Cerebellar nuclear complex (tissue), 1 donor: ENCODE measurements around the gene KIAA0586.
"Not testable (repeated sequence)": the region's sequence is repeated elsewhere in the genome, so short reads cannot be mapped to it uniquely, and the experiment has no call there.

Experiments used
- DNase-seq, 2 experiments: peaks; one replicate each; lab custom pipeline; 2025; lab: John Stamatoyannopoulos, UW

KIAA0586 gene

DNA sequence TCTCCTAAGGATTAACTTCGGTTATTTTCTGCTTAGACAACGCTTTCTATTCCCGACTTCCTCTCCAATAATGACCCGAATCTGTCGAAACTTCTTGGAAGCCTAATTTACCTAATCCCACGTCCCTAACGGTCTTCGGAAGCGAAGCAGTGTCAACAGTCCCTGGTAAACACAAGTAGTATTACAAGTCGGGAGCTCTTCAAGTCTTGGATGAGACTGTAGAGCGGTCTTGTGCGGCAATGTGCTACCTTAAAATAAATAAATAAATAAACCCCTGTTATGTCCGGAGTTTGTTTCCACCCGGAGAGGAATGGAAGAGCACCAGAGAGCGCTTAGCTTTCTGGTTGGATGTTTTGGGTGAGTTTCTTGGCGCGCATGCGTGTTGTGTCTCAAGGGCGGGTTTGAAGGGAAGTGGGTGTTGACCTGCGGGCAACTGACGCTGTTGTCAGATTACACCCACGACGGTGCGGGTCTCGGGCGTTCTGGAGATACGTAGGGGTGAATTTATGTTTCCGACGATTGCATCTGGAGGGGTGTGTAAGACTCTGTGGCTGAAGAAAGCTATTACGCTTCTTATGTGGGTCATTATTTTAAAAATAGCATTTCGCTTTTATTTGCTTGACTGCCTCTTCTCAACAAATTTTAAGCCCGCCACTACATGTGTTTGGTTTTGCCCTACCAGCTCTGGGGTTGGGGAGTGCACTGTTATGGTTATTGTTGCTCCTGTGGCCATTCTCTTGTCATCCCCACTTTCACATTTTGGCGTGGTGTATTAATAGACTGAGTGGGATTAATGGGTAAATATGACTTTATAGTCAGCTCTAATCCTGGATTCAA, at the start of gene KIAA0586, which contains the start of gene TIMM9:
Gene KIAA0586 (plus strand): TSS at position 439 of the 837 bp plus-strand sequence. CDS start 546 bp downstream, outside the sequence.
Gene TIMM9 (minus strand): TSS at position 251 of the 837 bp plus-strand sequence. CDS start 15,586 bp downstream, outside the sequence.
- DNase-seq = peak; percentile 20 to 78

DNA sequence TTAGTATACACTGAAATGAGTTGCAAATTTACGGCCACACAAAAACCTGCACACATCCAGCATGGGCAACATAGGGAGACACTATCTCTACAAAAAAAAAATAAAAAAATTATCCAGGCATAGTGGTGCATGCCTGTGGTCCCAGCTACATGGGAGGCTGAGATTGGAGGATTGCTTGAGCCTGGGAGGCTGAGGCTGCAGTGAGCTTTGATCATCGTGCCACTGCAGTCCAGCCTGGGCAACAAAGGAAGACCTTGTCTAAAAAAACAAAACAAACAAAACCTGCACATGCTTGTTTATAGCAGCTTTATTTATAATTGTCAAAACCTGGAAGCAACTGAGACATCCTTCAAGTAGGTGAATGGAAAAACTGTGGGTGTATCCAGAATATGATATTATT, 36.7 kb upstream of the KIAA0586 start:
- DNase-seq = no peak

DNA sequence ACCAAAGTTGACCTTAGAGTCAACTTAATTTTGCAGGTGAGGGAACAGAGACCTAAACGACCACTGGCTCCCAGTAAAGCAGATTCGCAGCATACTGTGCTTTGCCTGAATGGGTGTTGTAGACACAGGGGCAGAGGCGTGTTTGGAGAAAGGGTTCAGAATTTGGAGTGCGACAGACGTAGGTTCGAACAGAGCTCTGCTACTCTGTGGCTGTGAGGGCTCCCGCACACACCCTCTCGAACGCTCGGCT, 32.0 kb upstream of the KIAA0586 start:
- DNase-seq = no peak

DNA sequence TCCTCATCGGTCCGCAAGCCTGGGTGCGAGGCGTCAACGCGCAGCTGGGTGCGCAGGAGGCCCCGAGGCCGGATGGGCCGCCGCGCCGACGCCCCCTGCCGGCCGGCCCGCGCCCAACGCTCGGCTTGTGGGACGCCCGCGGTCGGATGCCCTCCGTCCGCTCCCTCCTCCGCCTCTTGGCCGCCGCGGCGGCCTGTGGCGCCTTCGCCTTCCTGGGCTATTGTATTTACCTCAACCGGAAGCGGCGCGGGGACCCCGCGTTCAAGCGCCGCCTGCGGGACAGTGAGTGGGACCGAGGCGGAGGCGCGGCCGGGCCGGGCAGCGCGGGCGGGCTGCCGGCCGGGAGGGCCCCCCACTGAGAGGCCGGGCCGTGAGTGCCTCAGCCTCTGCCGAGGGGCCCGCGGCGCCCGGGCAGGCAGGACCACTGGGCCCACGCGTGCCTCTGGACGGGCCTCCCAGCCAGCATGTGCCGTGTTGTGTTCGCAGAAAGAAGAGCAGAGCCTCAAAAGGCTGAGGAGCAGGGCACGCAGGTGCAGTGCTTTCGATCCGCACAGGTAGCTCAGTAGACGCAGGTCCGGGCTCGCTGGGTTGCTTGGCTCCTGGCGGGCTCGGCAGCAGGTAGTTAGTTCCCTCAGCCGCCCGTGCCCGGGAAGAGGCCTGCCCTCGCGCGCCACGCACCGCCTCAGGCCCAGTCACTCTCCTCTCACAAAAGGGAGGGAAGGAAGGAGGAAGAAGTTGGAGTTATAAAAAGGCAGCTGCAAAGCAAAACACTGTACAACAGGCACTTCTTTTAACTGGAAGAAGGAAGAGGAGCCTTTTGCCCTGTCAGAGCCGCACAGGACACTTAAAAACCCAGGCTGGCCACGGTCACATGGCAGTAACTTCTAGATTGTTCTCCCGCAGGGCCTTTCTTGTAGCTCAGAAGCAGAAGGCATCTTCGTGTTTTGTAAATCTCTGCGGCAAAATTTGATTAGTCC, 31.4 kb upstream of the KIAA0586 start, which contains the start of gene TOMM20L:
Gene TOMM20L (plus strand): TSS at position 119 of the 977 bp plus-strand sequence. CDS start 28 bp downstream, at position 147.
- no peak for DNase-seq

DNA sequence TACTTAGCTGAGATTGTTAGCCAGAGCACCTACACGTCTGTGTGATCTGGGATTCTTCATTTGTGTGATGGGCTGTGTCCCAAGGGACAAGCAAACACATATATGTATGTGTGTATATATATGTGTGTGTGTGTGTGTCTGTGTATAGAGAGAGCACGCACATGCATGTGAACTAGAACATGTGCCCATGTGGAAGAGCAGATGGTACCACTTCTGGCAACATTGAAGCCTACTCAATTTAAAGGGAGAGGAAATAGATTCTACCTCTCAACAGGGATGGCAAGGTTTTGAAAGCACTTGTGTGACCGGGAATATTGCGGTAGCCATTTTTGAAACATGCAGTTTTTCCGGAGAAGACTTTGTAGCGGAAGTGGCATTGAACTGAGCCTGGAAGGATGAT, 30.4 kb upstream of the KIAA0586 start:
- no peak for DNase-seq

DNA sequence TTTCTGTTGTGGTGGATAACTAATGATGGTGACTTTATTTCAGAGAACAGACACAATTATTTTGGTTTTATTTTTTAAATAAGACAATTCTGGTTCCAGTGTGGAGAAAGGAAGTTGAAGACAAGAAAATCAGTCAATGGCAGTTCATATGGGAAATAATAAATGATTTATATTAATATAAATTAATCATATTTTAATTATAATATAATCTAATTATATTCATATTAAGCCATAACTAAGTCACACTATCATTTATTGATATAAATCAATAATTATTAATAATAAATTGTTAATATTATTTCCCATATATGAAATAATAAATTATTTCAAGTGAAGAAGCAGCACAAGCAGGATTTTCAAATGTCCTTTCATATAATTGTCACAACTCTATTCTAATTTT, 29.0 kb upstream of the KIAA0586 start:
- DNase-seq = no peak

DNA sequence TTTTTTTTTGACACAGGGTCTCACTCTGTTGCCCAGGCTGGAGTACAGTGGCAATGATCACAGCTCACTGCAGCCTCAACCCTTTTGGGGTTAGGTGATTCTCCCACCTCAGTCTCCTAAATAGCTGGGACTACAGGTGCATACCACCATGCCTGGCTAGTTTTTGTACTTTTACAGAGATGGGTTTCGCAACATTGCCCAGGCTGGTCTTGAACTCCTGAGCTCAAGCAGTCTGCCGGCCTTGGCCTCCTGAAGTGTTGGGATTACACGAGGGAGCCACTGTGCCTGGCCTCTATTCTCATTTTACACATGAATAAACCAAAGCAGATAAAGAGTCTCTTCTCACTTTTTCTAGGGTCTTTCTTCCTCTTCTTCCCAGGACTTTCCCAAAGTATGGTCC, 28.6 kb upstream of the KIAA0586 start:
- no peak for DNase-seq

DNA sequence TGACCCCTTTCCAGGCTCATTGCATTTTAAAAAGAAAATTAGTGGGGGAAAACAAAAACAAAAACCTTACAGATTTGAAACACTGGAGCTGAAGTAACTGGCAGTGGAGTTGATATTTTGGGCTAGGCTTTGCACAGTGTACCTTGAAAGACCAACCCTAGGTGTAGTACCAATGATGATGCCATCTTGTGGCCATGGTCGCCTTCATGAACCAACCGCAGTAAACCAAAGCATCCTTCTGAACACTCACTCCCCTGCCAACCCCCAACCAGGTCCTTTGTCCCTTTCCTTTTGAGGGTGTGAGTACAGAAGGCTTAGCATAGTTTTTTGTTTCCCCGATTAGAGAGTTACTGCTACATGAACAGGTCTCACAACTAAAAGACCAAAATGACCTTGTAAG, 25.9 kb upstream of the KIAA0586 start:
- no peak for DNase-seq

DNA sequence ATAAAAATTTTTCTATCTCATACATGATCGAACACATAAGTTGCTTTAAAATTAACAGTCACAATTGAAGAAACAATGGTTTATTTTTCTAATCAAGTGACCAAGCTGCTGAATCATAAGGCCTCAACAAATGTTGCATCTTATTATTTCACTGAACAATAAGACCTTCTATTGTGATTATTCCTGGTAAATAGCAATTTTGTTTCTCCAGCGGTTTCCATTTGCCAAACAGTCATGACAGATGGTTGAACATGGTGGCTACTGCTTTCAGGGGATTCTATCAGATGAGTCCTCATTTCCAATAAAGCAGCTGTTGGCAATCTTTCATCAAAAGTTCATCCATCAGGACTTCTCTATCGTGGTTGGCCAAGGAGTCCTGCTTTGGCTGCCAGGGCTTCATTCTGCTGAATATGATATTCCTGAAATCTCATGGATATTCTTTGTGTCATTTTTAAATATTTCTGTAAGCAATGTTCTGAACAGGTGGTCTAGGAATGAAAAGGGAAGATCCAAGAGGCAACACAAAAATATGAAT, 18.8 kb upstream of the KIAA0586 start:
- DNase-seq = no peak

DNA sequence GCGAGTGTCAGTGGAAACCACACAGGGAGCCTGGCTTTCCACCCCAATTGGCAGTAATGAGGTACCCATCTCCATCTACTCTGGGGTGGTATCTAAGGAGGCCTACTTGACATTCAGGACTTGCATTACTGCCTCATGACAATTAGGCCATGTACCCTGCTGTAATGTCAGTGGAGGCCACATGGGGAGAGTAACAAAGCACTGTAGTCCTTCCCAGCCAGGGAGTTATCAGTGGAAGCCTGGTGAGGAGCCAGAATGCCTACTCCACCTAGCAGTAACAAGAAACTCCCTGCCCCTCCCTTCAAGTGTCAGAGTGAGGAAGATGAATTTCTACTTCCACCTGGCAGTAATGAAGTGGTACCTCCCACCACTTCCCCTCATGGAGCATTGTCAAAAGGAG, 12.7 kb upstream of the KIAA0586 start:
- DNase-seq = no peak

DNA sequence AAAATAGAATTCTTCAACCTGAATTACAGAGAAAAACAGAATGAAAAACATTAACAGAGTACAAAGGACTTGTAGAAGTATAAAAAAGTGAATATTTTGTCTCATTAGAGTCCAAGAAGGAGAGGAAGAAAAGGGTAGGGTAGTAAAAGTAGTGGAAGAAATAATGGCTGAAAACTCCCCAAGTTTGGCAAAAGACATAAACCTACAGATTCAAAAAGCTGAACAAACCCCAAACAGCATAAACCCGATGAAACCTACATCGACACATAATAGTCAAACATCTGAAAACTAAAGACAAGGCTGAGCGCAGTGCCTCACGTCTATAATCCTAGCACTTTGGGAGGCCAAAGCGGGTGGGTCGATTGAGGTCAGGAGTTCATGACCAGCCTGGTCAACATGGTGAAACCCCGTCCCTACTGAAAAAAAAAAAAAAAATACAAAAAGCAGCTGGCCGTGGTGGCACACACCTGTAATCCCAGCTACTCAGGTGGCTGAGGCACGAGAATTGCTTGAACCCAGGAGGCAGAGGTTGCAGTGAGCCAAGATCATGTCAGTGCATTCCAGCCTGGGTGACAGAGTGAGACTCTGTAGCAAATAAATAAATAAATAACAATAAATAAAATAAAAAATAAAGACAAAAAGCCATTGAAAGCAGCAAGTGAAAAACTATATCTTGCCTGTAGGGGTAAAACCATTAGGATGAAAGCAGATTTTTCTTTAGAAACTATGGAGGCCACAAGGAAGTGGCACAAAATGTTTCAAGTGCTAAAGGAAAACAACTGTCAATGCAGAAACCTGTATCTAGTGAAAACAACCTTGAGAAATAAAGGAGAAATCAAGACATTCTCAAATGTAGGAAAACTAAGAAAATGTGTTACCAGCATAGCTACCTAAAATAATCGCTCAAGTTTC, 11.6 kb upstream of the KIAA0586 start:
- no peak for DNase-seq

DNA sequence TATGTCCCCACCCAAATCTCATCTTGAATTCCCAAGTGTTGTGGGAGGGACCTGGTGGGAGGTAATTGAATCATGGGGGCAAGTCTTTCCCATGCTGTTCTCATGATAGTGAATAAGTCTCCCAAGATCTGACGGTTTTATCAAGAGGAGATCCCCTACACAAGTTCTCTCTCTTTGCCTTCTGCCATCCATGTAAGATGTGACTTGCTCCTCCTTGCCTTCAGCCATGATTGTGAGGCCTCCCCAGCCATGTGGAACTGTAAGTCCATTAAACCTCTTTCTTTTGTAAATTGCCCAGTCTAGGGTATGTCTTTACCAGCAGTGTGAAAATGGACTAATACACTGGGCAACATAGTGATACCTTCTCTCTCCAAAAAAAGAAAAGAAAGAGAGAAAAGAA, 10.6 kb upstream of the KIAA0586 start:
- not testable (repeated sequence) for DNase-seq

DNA sequence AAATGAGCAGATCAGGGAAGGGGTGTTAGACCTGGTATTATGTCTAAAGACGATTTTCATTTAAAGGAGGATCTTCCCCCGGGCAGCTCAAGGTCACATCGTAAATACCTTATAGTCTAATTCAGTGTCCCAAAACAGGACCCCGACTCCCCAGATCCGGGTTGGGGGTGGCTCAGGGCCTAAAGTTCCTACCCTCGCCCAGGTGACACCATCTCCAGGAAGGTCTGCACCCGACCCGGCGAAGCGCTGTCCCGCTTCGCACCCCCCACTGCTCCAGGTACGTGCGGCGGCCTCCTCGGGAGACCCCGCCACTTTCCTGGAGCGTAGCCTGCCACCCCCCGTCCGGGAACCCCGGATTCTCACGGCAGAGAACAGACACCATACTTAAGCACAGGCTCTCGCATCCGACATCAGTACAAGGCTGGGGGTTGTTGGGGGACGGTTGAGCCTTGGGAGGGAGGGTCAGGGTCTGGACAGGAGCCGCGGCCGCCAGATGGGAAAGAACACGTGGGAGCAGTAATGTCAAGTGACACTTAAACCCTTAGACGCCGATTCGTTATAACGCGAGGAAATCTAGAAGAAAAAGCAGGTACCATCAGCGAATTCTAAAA, 744 bp upstream of the KIAA0586 start:
- peak in 1 of 2 experiments; percentile 32 for DNase-seq

DNA sequence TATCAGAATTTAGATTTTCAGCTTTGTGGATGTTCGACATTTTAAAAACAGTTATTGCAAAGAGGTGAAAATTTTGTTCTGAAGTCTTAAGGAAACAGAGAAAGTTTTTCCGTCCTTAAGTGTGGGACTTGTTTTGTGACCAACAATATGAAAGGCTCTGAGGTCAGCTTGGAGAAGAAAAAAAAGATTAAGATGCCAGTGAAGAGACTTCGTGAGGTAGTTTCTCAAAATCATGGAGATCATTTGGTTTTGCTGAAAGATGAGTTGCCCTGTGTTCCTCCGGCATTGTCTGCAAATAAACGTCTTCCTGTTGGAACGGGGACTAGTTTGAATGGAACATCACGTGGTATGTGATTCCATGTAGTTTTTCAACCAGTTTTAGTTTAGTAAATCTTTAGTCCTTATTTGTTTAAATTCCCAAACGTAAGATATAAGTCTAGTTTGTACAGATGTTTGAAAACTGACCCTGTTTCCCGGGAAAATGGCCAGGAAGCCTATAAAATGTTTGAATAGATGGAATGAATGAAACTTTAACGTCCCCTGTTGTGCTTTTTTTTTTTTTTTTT, 682 bp downstream of the KIAA0586 start:
- peak in 1 of 2 experiments; percentile 1 for DNase-seq

DNA sequence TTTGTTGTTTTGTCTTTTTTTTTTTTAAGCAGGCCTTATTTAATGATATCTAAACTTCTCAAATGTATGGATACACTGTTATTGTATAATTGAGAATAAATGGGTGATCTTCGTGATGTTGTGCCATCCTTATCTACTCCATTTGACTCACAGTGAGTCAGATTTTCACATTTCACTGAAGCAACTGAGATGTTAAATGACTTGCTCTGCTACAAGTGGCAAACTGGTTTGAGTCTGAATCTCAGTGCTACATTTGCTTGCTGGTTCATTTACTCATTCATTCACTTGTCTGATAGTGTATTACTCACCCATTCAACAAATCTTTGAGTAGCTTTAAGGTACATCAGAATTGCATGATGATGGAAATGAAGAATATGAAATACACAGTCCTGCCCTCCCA, 2.6 kb downstream of the KIAA0586 start:
- DNase-seq = no peak

DNA sequence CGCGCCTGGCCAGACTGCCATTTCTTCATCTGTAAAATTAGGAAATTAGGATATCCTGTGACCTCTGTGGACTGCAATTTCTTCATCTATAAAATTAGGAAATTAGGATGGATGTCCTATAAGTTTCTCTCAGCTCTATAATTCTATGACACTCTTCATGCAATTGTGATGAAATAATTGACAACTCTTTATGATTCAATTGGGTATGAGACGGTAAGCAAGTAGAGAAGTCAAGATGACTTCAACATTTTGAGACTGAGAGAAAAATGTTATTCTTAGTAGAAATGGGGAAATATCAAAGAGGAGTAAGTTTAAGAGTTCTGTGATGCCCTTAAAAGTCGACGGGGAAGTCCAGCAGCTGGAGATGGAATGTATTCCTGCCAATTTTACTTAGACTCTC, 12.0 kb downstream of the KIAA0586 start:
- no peak for DNase-seq

DNA sequence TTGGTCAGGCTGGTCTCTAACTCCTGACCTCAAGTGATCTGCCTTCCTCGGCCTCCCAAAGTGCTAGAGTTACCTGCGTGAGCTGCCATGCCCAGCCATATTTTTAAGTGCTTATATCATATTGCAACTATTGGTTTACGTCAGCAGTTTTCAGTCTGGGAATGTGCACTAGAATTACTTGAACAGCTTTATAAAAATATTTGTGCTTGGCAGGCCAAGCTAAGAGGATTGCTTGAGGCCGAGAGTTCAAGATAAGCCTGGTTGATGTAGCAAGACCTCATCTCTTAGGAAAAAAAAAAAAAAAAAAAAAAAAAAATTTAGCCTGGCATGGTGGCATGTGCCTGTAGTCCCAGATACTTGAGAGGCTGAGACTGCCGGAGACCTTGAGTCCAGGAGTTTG, 17.1 kb downstream of the KIAA0586 start:
- no peak for DNase-seq

DNA sequence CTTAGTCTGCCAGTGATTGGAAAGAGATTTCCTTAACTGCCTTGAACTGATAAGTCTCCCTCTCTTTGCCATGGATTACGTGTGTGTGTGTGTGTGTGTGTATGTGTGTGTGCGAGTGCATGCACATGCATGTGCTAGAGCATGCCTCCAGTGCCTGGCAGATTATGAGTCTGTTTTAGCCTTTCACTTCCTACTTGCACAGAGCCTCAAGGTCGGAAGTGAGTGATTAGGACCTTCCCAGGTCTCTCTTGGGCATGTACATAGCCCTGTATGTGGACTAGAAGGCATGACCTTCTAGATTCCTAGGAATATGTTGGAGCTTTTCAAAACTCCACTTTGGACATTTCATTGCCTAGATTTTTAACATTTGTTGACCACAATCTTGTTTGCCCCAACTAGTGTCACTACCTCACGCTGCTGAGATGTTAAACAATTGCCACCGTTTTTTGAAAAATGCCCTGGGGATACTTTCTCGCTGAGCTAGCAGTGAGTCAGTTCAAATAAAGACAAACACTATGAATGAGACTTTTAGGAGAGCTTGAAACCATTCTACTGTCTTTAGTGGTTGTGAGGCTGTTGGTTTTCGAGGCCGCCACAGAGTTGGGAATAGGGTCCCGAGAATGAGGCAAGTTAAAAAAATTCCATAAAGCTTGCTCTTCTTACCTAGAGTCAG, 28.2 kb downstream of the KIAA0586 start:
- no peak for DNase-seq

DNA sequence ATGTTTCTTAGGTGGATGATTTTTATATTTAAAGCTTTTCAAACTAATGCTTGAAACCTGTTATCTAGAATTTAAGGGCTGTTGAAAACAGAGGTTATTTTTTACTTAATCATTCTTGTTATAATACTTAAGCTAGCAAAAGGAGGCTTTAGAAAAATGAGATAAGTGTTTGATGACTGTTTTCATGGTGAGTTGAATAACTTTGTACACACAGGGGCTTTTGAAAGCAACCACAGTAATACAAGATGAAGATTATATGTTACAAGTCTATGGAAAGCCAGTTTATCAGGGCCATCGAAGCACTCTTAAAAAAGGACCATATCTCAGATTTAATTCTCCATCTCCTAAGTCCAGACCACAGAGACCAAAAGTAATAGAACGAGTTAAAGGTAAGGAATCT, 33.3 kb downstream of the KIAA0586 start:
- DNase-seq = no peak

DNA sequence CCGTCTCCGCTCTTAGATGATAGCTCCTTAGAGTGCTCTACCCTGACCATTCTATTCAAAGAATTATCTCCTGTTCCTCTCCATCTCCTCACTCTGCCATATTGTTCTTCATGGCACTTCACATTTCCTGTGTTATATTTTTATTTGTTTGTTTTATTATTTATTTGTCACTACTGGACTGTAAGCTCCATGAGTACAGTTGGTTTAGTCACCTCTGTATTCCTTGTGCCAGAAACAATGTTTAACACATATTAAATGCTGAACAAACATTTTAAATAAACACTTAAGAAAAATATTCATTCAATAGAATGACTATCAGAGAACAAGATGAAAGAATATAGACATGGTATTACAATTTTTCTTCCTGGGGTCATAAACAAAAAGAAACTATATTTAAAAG, 35.6 kb downstream of the KIAA0586 start:
- DNase-seq = no peak
